ENCODE results near the gene F10.

DNA sequence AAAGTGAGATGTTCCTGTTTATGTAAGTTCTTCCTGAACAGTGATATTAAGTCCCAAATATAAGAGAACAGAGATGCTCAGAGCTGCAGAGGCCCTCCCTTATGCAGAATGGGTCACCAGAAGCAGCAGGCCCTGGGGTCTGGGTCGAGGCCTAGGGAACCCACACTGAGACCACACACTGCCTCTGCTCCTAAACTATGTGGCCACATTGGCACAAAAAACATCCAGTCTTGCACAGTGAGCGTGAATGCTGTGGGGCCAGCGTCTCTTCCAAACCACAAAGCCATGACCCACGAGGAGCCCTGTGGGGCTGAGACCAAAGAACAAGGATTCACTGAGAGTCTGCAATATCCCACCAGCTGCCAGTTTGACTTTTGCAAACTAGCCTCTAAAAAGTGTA lies 59.4 kb downstream of the F10 start:
- TF ChIP-seq EZH2phosphoT487 (IDR thresholded peaks at IDR 0.05; ENCODE audit: borderline replicate concordance) = no peak
- TF ChIP-seq, protein P1, sequence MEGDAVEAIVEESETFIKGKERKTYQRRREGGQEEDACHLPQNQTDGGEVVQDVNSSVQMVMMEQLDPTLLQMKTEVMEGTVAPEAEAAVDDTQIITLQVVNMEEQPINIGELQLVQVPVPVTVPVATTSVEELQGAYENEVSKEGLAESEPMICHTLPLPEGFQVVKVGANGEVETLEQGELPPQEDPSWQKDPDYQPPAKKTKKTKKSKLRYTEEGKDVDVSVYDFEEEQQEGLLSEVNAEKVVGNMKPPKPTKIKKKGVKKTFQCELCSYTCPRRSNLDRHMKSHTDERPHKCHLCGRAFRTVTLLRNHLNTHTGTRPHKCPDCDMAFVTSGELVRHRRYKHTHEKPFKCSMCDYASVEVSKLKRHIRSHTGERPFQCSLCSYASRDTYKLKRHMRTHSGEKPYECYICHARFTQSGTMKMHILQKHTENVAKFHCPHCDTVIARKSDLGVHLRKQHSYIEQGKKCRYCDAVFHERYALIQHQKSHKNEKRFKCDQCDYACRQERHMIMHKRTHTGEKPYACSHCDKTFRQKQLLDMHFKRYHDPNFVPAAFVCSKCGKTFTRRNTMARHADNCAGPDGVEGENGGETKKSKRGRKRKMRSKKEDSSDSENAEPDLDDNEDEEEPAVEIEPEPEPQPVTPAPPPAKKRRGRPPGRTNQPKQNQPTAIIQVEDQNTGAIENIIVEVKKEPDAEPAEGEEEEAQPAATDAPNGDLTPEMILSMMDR (conservative IDR thresholded peaks at IDR 0.05; ENCODE audit: low read length) = no peak
